Measurements from ENCODE around the gene IL3RA. TPM values are rescaled to one million over a fixed set of nuclear protein-coding genes. Genes with fewer than 3 reads are reported as not detected.
"Not testable (repeated sequence)": the region's sequence is repeated elsewhere in the genome, so short reads cannot be mapped to it uniquely, and the experiment has no call there.

IL3RA gene
- polyA plus RNA-seq, 1 of the 3 experiments (the other 2 are of a cell fraction), result not detected

- H4K20me1 ChIP-seq (ENCODE audit: insufficient read depth); H3K79me2 ChIP-seq (ENCODE audit: insufficient read depth); H3K4me1 ChIP-seq (ENCODE audit: control insufficient read depth in 1 of 2, insufficient read depth in 2 of 2, low read depth in 1 of 2, low read length in 1 of 2); H3K27me3 ChIP-seq (ENCODE audit: insufficient read depth); H3K4me3 ChIP-seq (ENCODE audit: low read depth in 2 of 2, low read length in 1 of 2); H3K9ac ChIP-seq; H2AFZ ChIP-seq (ENCODE audit: low read depth); CTCF ChIA-PET; H3K27ac ChIP-seq (ENCODE audit: low read depth in 2 of 2, low read length in 1 of 2); DNase-seq; H3K36me3 ChIP-seq (replicated peaks in 1 of 2; ENCODE audit: control insufficient read depth in 1 of 2, insufficient read depth in 2 of 2, low read length in 1 of 2); H3K4me2 ChIP-seq; H3K9me2 ChIP-seq; POLR2A ChIA-PET; H3F3A ChIP-seq (replicated peaks; ENCODE audit: insufficient read depth); H3K9me3 ChIP-seq: not testable (repeated sequence)
- over 99% methylated on average over 20 of the region's 63 CpGs for WGBS (ENCODE audit: low lambda C conversion rate)
These were observed 29.8 kb downstream of the IL3RA start for GRCh38 chrX:1366363-1366762.

- H3K4me1 ChIP-seq (ENCODE audit: control insufficient read depth in 1 of 2, insufficient read depth in 2 of 2, low read depth in 1 of 2, low read length in 1 of 2), result no peaks in the 10 kb centered on the region
- DNase-seq, result no peak
- WGBS (ENCODE audit: low lambda C conversion rate), result 46% methylated on average over 4 of the region's 4 CpGs
- CTCF ChIA-PET, result no interaction called here
- no peaks in the 10 kb centered on the region for H3K36me3 ChIP-seq (replicated peaks in 1 of 2; ENCODE audit: control insufficient read depth in 1 of 2, insufficient read depth in 2 of 2, low read length in 1 of 2)
- no peak overlapping the region for H3K27ac ChIP-seq (ENCODE audit: low read depth in 2 of 2, low read length in 1 of 2)
- no peaks in the 10 kb centered on the region for H3F3A ChIP-seq (replicated peaks; ENCODE audit: insufficient read depth)
- H4K20me1 ChIP-seq (ENCODE audit: insufficient read depth), result no peaks in the 10 kb centered on the region
- no peak overlapping the region for H2AFZ ChIP-seq (ENCODE audit: low read depth)
- no peak overlapping the region for H3K4me2 ChIP-seq
- TF ChIP-seq USF1 (IDR thresholded peaks at IDR 0.05; ENCODE audit: borderline replicate concordance, low read depth) (no peak), TAF1 (IDR thresholded peaks at IDR 0.05; ENCODE audit: borderline replicate concordance, low read depth, low read length) (no peak), TEAD4 (IDR thresholded peaks at IDR 0.05; ENCODE audit: borderline replicate concordance, insufficient read depth) (no peak), YY1 (IDR thresholded peaks at IDR 0.05; ENCODE audit: low read depth) (no peak), ELF1 (IDR thresholded peaks at IDR 0.05) (no peak), USF2 (IDR thresholded peaks at IDR 0.05; ENCODE audit: borderline replicate concordance, low read depth, low read length) (no peak), POLR2AphosphoS5 (IDR thresholded peaks at IDR 0.05; ENCODE audit: low read depth, low read length) (no peak), NRF1 (IDR thresholded peaks at IDR 0.05; ENCODE audit: low read depth, low read length) (no peak), RCOR1 (IDR thresholded peaks at IDR 0.05; ENCODE audit: low read length) (no peak), CTCF (IDR thresholded peaks at IDR 0.05) (no peak), SMC3 (IDR thresholded peaks at IDR 0.05; ENCODE audit: low read depth, low read length) (no peak), RAD21 (IDR thresholded peaks at IDR 0.05; ENCODE audit: low read length) (no peak), IRF3 (IDR thresholded peaks at IDR 0.05; ENCODE audit: low read depth, low read length) (no peak), RXRA (IDR thresholded peaks at IDR 0.05; ENCODE audit: borderline replicate concordance, low read depth) (no peak), PBX3 (IDR thresholded peaks at IDR 0.05) (no peak), EP300 (IDR thresholded peaks at IDR 0.05; ENCODE audit: borderline replicate concordance in 1 of 2, low read depth in 1 of 2, low read length in 1 of 2) (no peak), ZBTB33 (IDR thresholded peaks at IDR 0.05; ENCODE audit: borderline replicate concordance, low read depth) (no peak)
- no peak overlapping the region for H3K4me3 ChIP-seq (ENCODE audit: low read depth in 2 of 2, low read length in 1 of 2)
- no peaks in the 10 kb centered on the region for H3K9me2 ChIP-seq
- no peaks in the 10 kb centered on the region for H3K9me3 ChIP-seq
- POLR2A ChIA-PET, result no interaction called here
- H3K79me2 ChIP-seq (ENCODE audit: insufficient read depth), result no peaks in the 10 kb centered on the region
- H3K9ac ChIP-seq, result no peak overlapping the region
- H3K27me3 ChIP-seq (ENCODE audit: insufficient read depth), result no peaks in the 10 kb centered on the region
These were observed 31.8 kb downstream of the IL3RA start for GRCh38 chrX:1368385-1368698.

All from SK-N-SH (cell line).